Peyer's patch (tissue), 4 donors: ENCODE results near the gene KLC4.

Source experiments
- CTCF ChIP-seq, 6 experiments: fragments of 450-650 bp in 4 of 6; fragments of 200-600 bp in 2 of 6; sonication (generic) in 1 of 6; IDR thresholded peaks; one replicate each; pipeline ENCODE4 v1.5.1; 2017 to 2019; ENCODE audit warnings: antibody characterized with exemption in 6 of 6, mild to moderate bottlenecking in 3 of 6, moderate library complexity in 1 of 6
- POLR2A ChIP-seq, 2 donors: fragments of 450-650 bp; IDR thresholded peaks; one replicate each; pipeline ENCODE4 v1.5.1; 2017; ENCODE audit warnings: antibody characterized with exemption in 2 of 2, mild to moderate bottlenecking in 2 of 2, moderate library complexity in 2 of 2

- TF ChIP-seq CTCF (IDR thresholded peaks at IDR 0.05), result no peak
- TF ChIP-seq POLR2A (IDR thresholded peaks at IDR 0.05), result no peak
These were observed 19.3 kb downstream of the KLC4 start for GRCh38 chr6:43078691-43079090.
